Neural cell (in vitro differentiated cells): ENCODE data around the gene INMT. TPM values are rescaled to one million over a fixed set of nuclear protein-coding genes. Genes with fewer than 3 reads are reported as not detected.

ENCODE experiments used
- H2AFZ ChIP-seq: fragments of 200-600, 300-800 bp; sonication (generic), shearing (Covaris generic); 2 replicates; pipeline ENCODE4 v1.6.0; 2014; ENCODE audit warnings: low read depth, mild to moderate bottlenecking, antibody characterized with exemption, low read length, moderate library complexity
- H3F3A ChIP-seq: fragments of 200-600 bp; shearing (Covaris generic); 2 replicates; pipeline ENCODE4 v1.6.1; 2016; ENCODE audit warnings: mild to moderate bottlenecking, moderate library complexity, mixed read lengths, antibody characterized with exemption, low read length; ENCODE audit not compliant: insufficient read depth, poor library complexity, severe bottlenecking
- H3K27ac ChIP-seq: fragments of 200-600, 300-800 bp; sonication (generic), shearing (Covaris generic); 2 replicates; pipeline ENCODE4 v1.5.1; 2014; ENCODE audit warnings: mild to moderate bottlenecking, low read length, moderate library complexity
- H3K27me3 ChIP-seq: fragments of 300-800, 200-600 bp; sonication (generic), shearing (Covaris generic); 2 replicates; pipeline ENCODE4 v1.6.0; 2014; ENCODE audit warnings: mild to moderate bottlenecking, low read depth, low read length, moderate library complexity; ENCODE audit not compliant: insufficient read depth
- H3K36me3 ChIP-seq: fragments of 300-800, 200-600 bp; sonication (generic), shearing (Covaris generic); 2 replicates; pipeline ENCODE4 v1.5.1; 2014; ENCODE audit warnings: mild to moderate bottlenecking, antibody characterized with exemption, low read length, moderate library complexity; ENCODE audit not compliant: insufficient read depth
- H3K4me2 ChIP-seq: fragments of 300-800, 200-600 bp; sonication (generic), shearing (Covaris generic); 2 replicates; pipeline ENCODE4 v1.6.0; 2014; ENCODE audit warnings: mild to moderate bottlenecking, low read length
- H3K4me3 ChIP-seq: fragments of 300-800, 200-600 bp; sonication (generic), shearing (Covaris generic); 2 replicates; pipeline ENCODE4 v1.5.1; 2014; ENCODE audit warnings: mild to moderate bottlenecking, low read length, moderate library complexity
- H3K79me2 ChIP-seq: fragments of 200-600 bp; shearing (Covaris generic); replicated peaks from 2 replicates; pipeline ENCODE4 v1.6.0; 2014; ENCODE audit warnings: mild to moderate bottlenecking, low read length, moderate library complexity; ENCODE audit not compliant: insufficient read depth
- H3K9ac ChIP-seq: fragments of 300-800, 200-600 bp; sonication (generic), shearing (Covaris generic); 2 replicates; pipeline ENCODE4 v1.6.1; 2016; ENCODE audit warnings: mild to moderate bottlenecking, low read length, mixed read lengths
- H3K9me2 ChIP-seq: fragments of 200-600 bp; shearing (Covaris generic); 2 replicates; pipeline ENCODE4 v1.6.1; 2016; ENCODE audit warnings: mild to moderate bottlenecking, low read length, mixed read lengths; ENCODE audit not compliant: insufficient read depth
- H3K9me3 ChIP-seq: fragments of 200-600, 300-800 bp; sonication (generic), shearing (Covaris generic); 2 replicates; pipeline ENCODE4 v1.6.1; 2016; ENCODE audit warnings: mild to moderate bottlenecking, mixed run types, low read length, moderate library complexity, mixed read lengths
- H4K20me1 ChIP-seq: fragments of 200-600 bp; shearing (Covaris generic); 2 replicates; pipeline ENCODE4 v1.6.1; 2016; ENCODE audit warnings: mild to moderate bottlenecking, mixed run types; ENCODE audit not compliant: insufficient read depth
- CTCF ChIP-seq: fragments of 450-650 bp; IDR thresholded peaks from 2 replicates; pipeline ENCODE4 v1.5.1; 2014; ENCODE audit warnings: antibody characterized with exemption, mild to moderate bottlenecking, moderate library complexity; ENCODE audit not compliant: poor library complexity, severe bottlenecking
- EP300 ChIP-seq: fragments of 450-650 bp; conservative IDR thresholded peaks from 2 replicates; pipeline ENCODE4 v1.6.1; 2014; ENCODE audit warnings: antibody characterized with exemption, mild to moderate bottlenecking, moderate library complexity; ENCODE audit not compliant: poor library complexity, severe bottlenecking
- EZH2 ChIP-seq: fragments of 200-600, 300-800 bp; shearing (Covaris generic), sonication (generic); IDR thresholded peaks from 2 replicates; pipeline ENCODE4 v1.6.1; 2014; ENCODE audit warnings: antibody characterized with exemption, low read length, borderline replicate concordance, mild to moderate bottlenecking; ENCODE audit not compliant: insufficient read depth, poor library complexity, severe bottlenecking
- MXI1 ChIP-seq: fragments of 450-650 bp; conservative IDR thresholded peaks from 2 replicates; pipeline ENCODE4 v1.6.1; 2014; ENCODE audit warnings: antibody characterized with exemption, mild to moderate bottlenecking; ENCODE audit not compliant: poor library complexity, severe bottlenecking
- POLR2AphosphoS5 ChIP-seq: IDR thresholded peaks from 2 replicates; pipeline ENCODE4 v1.6.1; 2012
- RAD21 ChIP-seq: fragments of 450-650 bp; conservative IDR thresholded peaks from 2 replicates; pipeline ENCODE4 v1.6.1; 2014; ENCODE audit warnings: antibody characterized with exemption, mild to moderate bottlenecking, moderate library complexity
- SMC3 ChIP-seq: fragments of 450-650 bp; conservative IDR thresholded peaks from 2 replicates; pipeline ENCODE4 v1.6.1; 2014; ENCODE audit warnings: antibody characterized with exemption, mild to moderate bottlenecking, moderate library complexity; ENCODE audit not compliant: poor library complexity
- TAF1 ChIP-seq: IDR thresholded peaks from 2 replicates; pipeline ENCODE4 v1.6.1; 2012; ENCODE audit warnings: low read depth
- polyA plus RNA-seq: library from polyadenylated mRNA; depleted of rRNA; stranded (reverse); fragments of >200 nt; gene quantifications from 2 replicates; pipeline ENCODE4 v1.2.3, GENCODE V29; 2014
- TF ChIP-seq, protein P1 (sequence below): IDR thresholded peaks from 2 replicates; pipeline ENCODE4 v1.6.1; 2012; ENCODE audit warnings: borderline replicate concordance

INMT gene
- polyA plus RNA-seq, 1 donor from 2014 or later = 0.66 TPM

DNA sequence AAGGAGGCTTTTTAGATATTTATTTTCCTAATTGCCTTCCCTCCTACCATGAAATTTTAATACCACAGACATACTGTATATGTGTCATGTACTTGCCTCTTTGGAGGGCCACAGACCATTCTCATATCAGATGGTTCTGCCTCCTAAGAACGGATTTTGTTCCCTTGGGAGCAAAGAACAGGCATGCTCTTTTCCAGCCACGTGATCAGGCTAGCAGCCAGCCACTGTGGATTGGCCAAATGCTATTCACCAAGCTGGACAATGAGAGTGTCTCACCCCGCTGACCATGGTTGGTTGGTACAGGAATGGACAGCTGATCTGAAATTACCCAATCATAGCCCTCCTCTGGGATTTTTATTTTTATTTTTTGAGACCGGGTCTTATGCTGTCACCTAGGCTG is 48.2 kb upstream of the INMT start:
- H4K20me1 ChIP-seq = no peaks in the 10 kb centered on the region
- H3K9me2 ChIP-seq = no peaks in the 10 kb centered on the region
- H2AFZ ChIP-seq = no peak overlapping the region
- no peaks in the 10 kb centered on the region for H3K36me3 ChIP-seq
- no peaks in the 10 kb centered on the region for H3K9me3 ChIP-seq
- H3K4me2 ChIP-seq = no peak overlapping the region
- H3F3A ChIP-seq = no peaks in the 10 kb centered on the region
- no peak overlapping the region for H3K27ac ChIP-seq
- H3K4me3 ChIP-seq = no peak overlapping the region
- TF ChIP-seq TAF1 = no peak
- TF ChIP-seq MXI1 = no peak
- no peak for TF ChIP-seq CTCF
- TF ChIP-seq, protein P1, sequence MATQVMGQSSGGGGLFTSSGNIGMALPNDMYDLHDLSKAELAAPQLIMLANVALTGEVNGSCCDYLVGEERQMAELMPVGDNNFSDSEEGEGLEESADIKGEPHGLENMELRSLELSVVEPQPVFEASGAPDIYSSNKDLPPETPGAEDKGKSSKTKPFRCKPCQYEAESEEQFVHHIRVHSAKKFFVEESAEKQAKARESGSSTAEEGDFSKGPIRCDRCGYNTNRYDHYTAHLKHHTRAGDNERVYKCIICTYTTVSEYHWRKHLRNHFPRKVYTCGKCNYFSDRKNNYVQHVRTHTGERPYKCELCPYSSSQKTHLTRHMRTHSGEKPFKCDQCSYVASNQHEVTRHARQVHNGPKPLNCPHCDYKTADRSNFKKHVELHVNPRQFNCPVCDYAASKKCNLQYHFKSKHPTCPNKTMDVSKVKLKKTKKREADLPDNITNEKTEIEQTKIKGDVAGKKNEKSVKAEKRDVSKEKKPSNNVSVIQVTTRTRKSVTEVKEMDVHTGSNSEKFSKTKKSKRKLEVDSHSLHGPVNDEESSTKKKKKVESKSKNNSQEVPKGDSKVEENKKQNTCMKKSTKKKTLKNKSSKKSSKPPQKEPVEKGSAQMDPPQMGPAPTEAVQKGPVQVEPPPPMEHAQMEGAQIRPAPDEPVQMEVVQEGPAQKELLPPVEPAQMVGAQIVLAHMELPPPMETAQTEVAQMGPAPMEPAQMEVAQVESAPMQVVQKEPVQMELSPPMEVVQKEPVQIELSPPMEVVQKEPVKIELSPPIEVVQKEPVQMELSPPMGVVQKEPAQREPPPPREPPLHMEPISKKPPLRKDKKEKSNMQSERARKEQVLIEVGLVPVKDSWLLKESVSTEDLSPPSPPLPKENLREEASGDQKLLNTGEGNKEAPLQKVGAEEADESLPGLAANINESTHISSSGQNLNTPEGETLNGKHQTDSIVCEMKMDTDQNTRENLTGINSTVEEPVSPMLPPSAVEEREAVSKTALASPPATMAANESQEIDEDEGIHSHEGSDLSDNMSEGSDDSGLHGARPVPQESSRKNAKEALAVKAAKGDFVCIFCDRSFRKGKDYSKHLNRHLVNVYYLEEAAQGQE = no peak
- no peak for TF ChIP-seq SMC3
- no peak for TF ChIP-seq EZH2
- no peak for TF ChIP-seq POLR2AphosphoS5
- no peaks in the 10 kb centered on the region for H3K79me2 ChIP-seq
- H3K27me3 ChIP-seq = no peaks in the 10 kb centered on the region
- no peak overlapping the region for H3K9ac ChIP-seq

DNA sequence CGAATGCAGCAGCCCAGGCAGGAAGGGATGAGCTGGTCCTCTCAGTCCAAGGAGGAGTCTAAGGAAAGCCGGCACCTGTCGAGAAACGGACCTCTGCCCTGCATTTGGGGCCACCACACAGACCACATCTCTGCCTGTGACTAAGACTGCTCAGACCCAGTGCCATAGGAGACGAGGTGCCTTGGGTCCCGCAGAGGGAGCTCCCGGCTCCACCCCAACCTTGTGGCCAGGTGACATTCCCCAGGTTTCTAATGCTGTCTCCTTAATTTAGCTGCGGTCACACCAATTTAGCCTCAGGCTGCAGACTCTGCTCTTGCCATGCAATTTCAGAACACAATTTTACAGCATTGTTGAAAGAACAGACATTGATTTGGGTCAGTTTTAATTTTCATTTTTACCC is 46.9 kb upstream of the INMT start:
- H3K79me2 ChIP-seq = no peaks in the 10 kb centered on the region
- TF ChIP-seq EZH2 = no peak
- no peak for TF ChIP-seq RAD21
- no peak for TF ChIP-seq TAF1
- no peaks in the 10 kb centered on the region for H3F3A ChIP-seq

DNA sequence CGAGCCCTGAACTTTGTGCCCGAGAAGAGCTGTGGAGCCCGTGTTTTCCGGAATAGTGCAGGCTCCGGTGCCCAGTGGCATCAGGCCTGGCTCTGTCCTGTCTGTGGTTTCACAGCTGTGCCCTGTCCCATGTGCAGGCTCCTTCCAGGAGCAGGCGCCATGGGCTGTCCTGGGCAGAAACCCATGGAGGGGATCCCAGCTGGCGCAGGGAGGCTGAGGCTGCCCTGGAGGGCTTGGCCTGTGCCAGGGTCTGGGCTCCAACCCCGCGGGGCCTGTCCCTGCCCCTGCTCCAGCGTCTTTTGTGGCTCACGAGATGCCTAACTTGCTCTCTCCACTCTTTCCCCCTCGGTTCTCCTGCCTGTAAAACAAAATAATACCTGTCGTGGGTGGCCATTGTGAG is 46.3 kb upstream of the INMT start:
- no peak overlapping the region for H3K4me3 ChIP-seq
- no peaks in the 10 kb centered on the region for H3K79me2 ChIP-seq
- no peak overlapping the region for H2AFZ ChIP-seq
- H3K9me2 ChIP-seq = no peaks in the 10 kb centered on the region
- H4K20me1 ChIP-seq = no peaks in the 10 kb centered on the region
- H3K4me2 ChIP-seq = no peak overlapping the region
- no peaks in the 10 kb centered on the region for H3K27me3 ChIP-seq
- TF ChIP-seq, protein P1 = no peak
- TF ChIP-seq RAD21 = no peak
- TF ChIP-seq EP300 = no peak
- TF ChIP-seq POLR2AphosphoS5 = no peak
- no peaks in the 10 kb centered on the region for H3F3A ChIP-seq
- no peak overlapping the region for H3K9ac ChIP-seq
- H3K36me3 ChIP-seq = no peaks in the 10 kb centered on the region
- no peak overlapping the region for H3K27ac ChIP-seq
- no peaks in the 10 kb centered on the region for H3K9me3 ChIP-seq

More for the DNA sequence above, 46.9 kb upstream of the INMT start:
- Histone ChIP-seq H3K9me3 (no peaks in the 10 kb centered on the region), H3K4me2 (no peak overlapping the region), H2AFZ (no peak overlapping the region), H3K27ac (no peak overlapping the region), H3K4me3 (no peak overlapping the region), H3K27me3 (no peaks in the 10 kb centered on the region), H4K20me1 (no peaks in the 10 kb centered on the region), H3K9me2 (no peaks in the 10 kb centered on the region), H3K9ac (no peak overlapping the region), H3K36me3 (no peaks in the 10 kb centered on the region)
